BJ (cell line): ENCODE measurements around the gene CACNA2D4. TPM values are rescaled to one million over a fixed set of nuclear protein-coding genes. Genes with fewer than 3 reads are reported as not detected.

Experiments
- CTCF ChIA-PET: fragments of 350-600 bp; formaldehyde crosslinking; extraction: SDS; loops from one replicate; lab custom pipeline; 2021; ENCODE audit warnings: antibody characterized with exemption, inconsistent platforms; lab: Yijun Ruan, JAX
- POLR2A ChIA-PET: fragments of 300-600 bp; sonication (Branson Sonifier 250); formaldehyde crosslinking; extraction: SDS; loops from one replicate; lab custom pipeline; 2021; ENCODE audit warnings: antibody characterized with exemption; lab: Charles Lee
- DNase-seq: peaks from one replicate; pipeline ENCODE4 v3.0.0-alpha.2; 2011; ENCODE audit warnings: low read depth
- H3K27me3 ChIP-seq: 2 replicates; pipeline ENCODE4 v1.6.0; 2011; ENCODE audit warnings: low read length; ENCODE audit not compliant: control insufficient read depth, insufficient read depth
- H3K36me3 ChIP-seq: 2 replicates; pipeline ENCODE4 v1.5.1; 2011; ENCODE audit warnings: low read length; ENCODE audit not compliant: control insufficient read depth, insufficient read depth
- H3K4me3 ChIP-seq: 2 replicates; pipeline ENCODE4 v1.5.1; 2011; ENCODE audit warnings: low read depth, mild to moderate bottlenecking, control low read depth, low read length
- polyA plus RNA-seq: library from polyadenylated mRNA; depleted of rRNA; stranded (reverse); fragments of >200 nt; gene quantifications from 2 replicates; pipeline ENCODE4 v1.2.3, GENCODE V29; 2011
- TF ChIP-seq, protein P1 (sequence below): IDR thresholded peaks from 2 replicates; pipeline ENCODE4 v1.5.1; 2011; ENCODE audit warnings: low read depth, mild to moderate bottlenecking, control low read depth, inconsistent platforms, low read length, moderate library complexity; ENCODE audit not compliant: insufficient read depth

CACNA2D4 gene
- polyA plus RNA-seq, 1 experiment = 0.39 TPM

DNA sequence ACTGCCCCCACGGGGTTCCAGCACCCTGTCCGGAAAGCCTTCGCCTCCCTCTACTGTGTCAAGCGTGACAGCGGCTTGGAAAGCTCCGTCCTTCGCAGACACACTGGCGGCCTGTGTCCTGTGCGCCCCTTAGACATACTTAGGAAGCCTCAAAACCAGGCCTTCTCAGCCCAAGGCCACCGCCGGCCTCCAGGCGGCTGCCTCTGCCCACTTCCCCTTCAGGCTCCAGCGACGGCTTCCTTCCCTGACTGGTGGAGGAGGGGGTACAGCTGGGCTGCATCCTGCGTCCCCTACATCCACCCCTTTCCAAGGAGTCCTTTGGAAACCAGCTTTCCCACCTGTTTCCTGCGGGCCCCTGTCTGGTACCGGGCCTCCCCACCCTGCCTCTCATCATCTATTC, 2.5 kb upstream of the CACNA2D4 start:
- POLR2A ChIA-PET = interaction anchor here (0.5 kb wide), 1 partner anchor 344 kb away, joined by 3 read pairs; no protein-coding TSS in a partner anchor
- Histone ChIP-seq H3K36me3 (no peaks in the 10 kb centered on the region), H3K27me3 (peaks cover 23% of the 10 kb centered on the region), H3K4me3 (no peak overlapping the region)
- CTCF ChIA-PET = no interaction called here
- no peak for DNase-seq
- TF ChIP-seq, protein P1, sequence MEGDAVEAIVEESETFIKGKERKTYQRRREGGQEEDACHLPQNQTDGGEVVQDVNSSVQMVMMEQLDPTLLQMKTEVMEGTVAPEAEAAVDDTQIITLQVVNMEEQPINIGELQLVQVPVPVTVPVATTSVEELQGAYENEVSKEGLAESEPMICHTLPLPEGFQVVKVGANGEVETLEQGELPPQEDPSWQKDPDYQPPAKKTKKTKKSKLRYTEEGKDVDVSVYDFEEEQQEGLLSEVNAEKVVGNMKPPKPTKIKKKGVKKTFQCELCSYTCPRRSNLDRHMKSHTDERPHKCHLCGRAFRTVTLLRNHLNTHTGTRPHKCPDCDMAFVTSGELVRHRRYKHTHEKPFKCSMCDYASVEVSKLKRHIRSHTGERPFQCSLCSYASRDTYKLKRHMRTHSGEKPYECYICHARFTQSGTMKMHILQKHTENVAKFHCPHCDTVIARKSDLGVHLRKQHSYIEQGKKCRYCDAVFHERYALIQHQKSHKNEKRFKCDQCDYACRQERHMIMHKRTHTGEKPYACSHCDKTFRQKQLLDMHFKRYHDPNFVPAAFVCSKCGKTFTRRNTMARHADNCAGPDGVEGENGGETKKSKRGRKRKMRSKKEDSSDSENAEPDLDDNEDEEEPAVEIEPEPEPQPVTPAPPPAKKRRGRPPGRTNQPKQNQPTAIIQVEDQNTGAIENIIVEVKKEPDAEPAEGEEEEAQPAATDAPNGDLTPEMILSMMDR = no peak

DNA sequence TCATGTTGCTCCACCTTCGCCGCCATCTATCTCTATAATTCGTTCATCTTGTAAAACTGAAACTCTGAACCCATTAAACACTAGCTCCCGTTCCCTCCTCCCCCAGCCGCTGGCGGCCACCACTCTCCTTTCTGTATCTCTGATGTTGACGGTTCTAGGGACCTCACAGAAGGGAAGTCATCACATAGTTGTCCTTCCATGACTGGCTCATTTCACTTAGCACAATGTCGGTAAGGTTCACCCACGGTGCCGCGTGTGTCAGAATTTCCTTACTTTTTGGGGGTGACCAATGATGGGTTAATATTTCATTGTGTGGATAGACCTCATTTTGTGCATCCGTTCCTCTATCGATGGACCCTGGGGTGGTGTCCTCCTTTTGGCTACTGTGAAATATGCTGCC, 2.0 kb upstream of the CACNA2D4 start:
- H3K4me3 ChIP-seq = no peak overlapping the region
- H3K36me3 ChIP-seq = no peaks in the 10 kb centered on the region
- H3K27me3 ChIP-seq = peaks cover 21% of the 10 kb centered on the region
- CTCF ChIA-PET = no interaction called here
- POLR2A ChIA-PET = no interaction called here
- DNase-seq = no peak
- TF ChIP-seq, protein P1 = no peak

DNA sequence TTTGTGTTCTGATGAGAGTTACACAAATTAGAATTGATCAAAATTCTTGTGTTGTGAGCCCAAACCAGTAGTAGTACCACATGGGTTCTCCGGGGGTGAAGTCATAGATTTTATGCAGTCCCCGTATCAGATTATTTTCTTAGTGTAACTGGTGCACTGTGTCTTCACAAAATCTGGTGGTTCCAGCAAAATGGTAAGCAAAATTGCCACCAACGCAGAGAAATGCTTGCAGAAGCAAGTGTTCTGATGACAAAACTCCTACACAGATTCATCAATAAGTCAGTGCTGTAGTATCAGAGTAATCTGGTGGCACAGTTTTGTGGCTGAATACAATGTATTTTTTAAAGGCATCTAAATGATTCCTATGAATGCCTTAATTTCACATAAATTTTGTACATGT, 1.3 kb upstream of the CACNA2D4 start:
- CTCF ChIA-PET = interaction anchor here (1.4 kb wide), 1 partner anchor 20 kb away, joined by 5 read pairs; no protein-coding TSS in a partner anchor
- H3K36me3 ChIP-seq = no peaks in the 10 kb centered on the region
- no peak for DNase-seq
- no peak overlapping the region for H3K4me3 ChIP-seq
- peaks cover 18% of the 10 kb centered on the region for H3K27me3 ChIP-seq
- POLR2A ChIA-PET = no interaction called here
- TF ChIP-seq, protein P1 = no peak

DNA sequence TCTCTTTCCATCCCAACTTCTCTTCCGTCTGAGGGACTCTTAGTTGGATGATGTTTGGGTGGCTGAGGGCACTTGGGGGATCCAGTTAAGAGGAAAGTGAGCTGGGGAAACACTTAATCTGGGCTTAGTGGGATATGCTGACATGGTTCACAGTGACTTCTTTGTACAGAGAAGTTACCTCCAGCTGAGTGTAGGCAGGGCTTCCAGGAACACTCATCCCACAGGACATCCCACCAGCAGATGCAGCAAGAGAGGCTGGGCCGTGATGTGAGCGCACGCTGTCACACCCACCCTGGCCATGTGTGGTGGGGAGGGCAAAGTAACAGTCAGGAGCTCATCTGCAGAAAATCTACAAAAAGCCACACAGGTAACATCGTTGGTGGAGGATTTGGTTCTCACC, 832 bp upstream of the CACNA2D4 start:
- Histone ChIP-seq H3K27me3 (peaks cover 15% of the 10 kb centered on the region), H3K4me3 (no peak overlapping the region), H3K36me3 (no peaks in the 10 kb centered on the region)
- no peak for DNase-seq
- CTCF ChIA-PET = interaction anchor here (1.4 kb wide), 1 partner anchor 21 kb away, joined by 5 read pairs; no protein-coding TSS in a partner anchor
- TF ChIP-seq, protein P1 = no peak
- POLR2A ChIA-PET = no interaction called here

DNA sequence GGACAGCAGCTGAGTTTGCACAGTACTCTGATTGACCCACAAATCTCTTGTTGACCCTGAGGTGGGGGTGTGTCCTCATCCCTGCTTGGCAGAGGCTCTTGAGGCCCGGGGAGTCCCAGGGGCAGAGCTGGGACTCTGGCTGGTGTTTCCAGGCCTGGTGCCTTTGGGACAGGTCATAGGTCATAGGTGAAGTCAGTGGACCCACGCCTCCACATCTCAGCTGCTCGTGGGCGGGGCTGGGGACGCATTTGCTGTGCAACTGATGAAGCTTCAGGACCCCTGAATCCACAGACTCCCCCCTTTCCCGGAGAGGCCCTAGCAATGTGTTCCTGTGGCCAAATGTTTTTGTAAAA, 408 bp upstream of the CACNA2D4 start:
- H3K36me3 ChIP-seq = no peaks in the 10 kb centered on the region
- no peak for DNase-seq
- peaks cover 15% of the 10 kb centered on the region for H3K27me3 ChIP-seq
- TF ChIP-seq, protein P1 = no peak
- CTCF ChIA-PET = interaction anchor here (1.4 kb wide), 1 partner anchor 21 kb away, joined by 5 read pairs; no protein-coding TSS in a partner anchor
- POLR2A ChIA-PET = no interaction called here
- no peak overlapping the region for H3K4me3 ChIP-seq
